GF-D8 (cell line): Measurements from ENCODE around the gene MARK4.

Source experiments
- DNase-seq: peaks from one replicate; lab custom pipeline; 2025; lab: John Stamatoyannopoulos, UW

Gene MARK4

GRCh38 chr19:45340232-45340898 is 89.3 kb downstream of the MARK4 start, which contains the start of gene KLC3:
Gene KLC3, plus strand, starts transcription at chr19:45340750. Its CDS starts 4,792 bp downstream, at chr19:45345542.
- no peak for DNase-seq

DNA sequence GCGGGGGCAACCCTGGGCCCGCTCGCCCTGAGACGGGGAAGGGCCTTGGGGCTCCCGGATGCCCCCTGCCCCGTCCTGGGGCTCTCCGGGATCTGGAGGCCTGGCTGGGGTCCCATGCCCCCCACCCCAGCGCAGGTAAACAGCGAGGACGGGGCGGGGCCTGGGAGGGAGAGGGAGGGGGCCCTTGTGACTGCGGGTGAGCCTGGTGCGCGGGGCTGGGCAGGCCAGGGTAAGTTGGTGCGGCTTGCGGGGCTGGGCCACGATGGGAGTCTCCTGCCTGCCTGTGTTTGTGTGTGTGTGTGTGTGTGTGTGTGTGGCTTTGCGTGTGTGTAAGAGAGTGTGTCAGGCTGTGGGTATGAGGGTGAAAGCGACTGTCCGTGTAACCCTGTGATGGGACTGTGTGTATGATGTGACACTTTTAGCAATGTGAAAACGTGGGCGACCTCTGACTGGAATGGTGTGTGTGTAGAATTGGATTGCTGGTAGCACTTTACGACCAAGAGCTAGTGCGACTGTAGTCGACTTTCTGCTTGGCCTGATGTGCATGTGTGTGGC is 89.9 kb downstream of the MARK4 start:
- no peak for DNase-seq

DNA sequence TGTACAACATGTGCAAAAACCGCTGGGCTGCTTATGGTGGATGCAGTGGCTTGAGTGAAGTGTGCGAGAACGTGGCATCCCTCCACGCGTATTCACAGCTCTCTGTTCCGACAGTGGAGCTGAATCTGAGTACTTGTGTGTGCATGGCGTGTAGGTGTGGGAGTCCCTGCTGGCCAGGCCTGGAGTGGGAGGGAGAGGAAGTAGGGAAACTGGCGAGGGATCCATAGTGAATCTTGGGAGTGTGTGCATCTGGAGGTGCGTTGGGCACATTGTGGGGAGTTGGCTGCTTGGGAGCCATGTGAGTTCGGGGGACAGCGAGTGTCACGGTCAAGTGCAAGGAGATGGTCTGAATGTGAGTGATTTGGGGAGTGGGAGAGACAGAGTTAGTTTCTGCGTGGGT is 91.8 kb downstream of the MARK4 start:
- no peak for DNase-seq

- no peak for DNase-seq
Measured at GRCh38 chr19:45344621-45345505, 93.8 kb downstream of the MARK4 start.

GRCh38 chr19:45345506-45345860 is 94.4 kb downstream of the MARK4 start:
- DNase-seq = no peak

DNA sequence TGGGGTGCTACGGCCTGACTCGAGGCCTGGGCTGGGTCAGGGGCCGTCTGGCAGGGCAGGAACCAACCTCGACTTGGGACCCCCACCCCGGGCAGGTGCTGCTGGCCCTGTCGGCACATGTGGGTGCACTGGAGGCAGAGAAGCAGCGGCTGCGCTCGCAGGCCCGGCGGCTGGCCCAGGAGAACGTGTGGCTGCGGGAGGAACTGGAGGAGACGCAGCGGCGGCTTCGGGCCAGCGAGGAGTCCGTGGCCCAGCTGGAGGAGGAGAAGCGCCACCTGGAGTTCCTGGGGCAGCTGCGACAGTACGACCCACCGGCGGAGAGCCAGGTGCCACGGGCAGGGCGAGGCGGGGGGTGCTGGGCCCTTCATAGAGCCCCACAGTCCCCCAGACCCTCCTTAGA is 95.4 kb downstream of the MARK4 start:
- no peak for DNase-seq

DNA sequence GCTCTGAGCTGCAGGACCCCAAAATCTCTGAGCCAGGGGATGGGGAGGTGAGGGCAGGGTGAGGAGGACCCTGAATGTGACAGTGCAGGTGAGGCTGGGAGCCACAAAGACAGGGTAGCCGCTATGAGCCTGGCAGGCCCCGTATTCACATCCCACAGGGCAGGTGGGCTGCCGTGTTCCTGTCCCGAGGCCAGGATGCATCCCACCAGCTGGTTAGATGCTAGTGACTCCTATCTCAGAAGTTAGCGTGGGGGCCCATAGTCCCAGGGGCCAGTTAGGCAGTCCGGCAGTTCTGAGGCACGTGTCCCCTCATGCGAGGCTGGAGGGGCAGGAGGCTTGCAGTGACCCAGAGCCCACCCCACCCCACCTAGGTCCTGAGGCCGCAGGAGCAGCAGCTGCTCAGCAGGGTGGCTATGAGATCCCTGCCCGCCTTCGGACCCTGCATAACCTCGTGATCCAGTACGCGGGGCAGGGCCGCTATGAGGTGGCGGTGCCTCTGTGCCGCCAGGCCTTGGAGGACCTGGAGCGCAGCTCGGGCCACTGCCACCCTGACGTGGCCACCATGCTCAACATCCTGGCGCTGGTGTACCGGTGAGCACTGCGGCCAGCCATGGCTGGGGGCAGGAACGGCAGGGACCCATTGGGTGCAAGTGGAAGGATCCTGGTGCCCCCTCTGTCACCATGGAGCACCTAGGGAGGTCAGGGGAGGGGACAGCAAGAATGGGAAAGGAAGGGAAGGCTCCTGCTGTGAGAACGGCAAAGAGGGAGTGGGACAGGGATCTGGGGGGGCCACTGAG is 96.7 kb downstream of the MARK4 start:
- no peak for DNase-seq

DNA sequence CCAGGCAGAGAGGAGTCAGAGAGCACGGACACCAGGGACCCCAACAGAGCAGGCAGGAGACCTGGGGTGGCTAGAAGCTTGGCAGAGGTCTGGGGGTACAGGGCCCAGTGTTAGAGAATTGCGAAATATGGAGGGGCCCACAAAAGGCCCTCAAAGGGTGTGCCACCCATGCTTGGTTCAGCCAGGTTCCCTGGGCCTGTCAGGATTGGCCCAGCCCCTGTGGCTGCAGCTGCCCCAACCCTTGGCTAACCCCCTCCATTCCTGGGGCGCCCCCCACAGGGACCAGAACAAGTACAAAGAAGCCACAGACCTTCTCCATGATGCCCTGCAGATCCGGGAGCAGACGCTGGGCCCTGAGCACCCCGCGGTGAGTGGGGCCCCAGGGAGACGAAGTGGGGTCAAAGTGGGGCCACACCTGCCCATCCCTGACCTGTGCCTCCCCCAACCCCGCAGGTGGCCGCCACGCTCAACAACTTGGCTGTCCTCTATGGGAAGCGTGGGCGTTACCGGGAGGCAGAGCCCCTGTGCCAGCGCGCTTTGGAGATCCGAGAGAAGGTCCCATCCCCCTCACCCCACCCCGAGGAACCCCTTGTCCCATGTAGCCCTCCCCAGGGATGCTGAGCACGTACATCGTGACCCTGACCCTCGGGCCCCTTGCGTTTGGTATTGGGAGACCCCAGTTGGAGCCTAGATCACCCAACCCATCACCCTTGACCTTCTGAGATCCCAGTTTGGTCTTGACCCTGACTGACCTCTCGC is 97.5 kb downstream of the MARK4 start:
- DNase-seq = no peak

GRCh38 chr19:45349126-45349415 is 98.0 kb downstream of the MARK4 start:
- no peak for DNase-seq

DNA sequence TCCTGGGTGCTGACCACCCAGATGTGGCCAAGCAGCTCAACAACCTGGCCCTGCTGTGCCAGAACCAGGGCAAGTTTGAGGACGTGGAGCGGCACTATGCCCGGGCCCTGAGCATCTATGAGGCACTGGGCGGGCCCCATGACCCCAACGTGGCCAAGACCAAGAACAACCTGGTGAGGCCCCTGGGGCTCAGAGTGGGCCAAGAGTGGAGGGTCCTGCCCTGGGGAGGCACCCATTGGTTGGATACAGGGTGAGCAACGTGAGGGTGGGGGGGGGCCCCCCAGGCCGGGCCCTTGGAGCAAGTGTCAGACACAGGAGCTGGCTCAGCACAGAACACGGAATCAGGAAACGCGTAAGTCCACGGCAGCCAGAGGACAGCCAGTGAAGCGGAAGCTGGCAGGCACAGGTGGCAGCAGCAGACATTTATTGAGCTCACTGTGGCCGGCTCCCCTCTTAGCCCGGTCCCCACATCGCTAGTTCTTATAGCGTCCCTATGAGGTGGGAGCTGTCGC is 98.4 kb downstream of the MARK4 start:
- DNase-seq = no peak

GRCh38 chr19:45350477-45351058 is 99.5 kb downstream of the MARK4 start:
- DNase-seq = no peak

DNA sequence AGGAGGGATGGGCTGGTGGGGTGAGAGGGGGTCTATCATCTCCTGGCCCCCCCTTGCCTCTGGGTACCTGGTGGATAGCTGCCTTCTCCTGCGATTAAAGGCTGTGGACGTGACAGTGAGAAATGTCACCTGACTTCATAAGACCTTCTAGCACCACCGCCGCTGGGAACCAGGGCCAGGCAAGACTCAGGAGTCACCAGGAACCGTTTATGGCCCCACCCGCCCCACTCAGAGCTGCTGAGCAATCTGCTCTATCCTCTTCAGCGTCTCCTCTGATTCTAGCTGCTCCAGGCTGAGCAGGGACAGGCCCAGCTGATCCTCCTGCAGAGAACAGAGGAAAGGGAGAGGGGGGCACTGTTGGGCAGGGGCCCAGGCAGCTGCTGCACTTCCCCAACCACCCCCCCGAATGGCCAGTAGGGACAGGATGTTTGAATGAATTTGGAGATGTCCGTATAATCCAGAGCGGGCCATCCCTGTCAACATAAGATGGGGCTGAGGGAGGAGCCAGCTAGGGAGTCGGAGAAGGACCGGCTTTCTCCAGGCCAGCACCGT is 100.4 kb downstream of the MARK4 start:
- no peak for DNase-seq

DNA sequence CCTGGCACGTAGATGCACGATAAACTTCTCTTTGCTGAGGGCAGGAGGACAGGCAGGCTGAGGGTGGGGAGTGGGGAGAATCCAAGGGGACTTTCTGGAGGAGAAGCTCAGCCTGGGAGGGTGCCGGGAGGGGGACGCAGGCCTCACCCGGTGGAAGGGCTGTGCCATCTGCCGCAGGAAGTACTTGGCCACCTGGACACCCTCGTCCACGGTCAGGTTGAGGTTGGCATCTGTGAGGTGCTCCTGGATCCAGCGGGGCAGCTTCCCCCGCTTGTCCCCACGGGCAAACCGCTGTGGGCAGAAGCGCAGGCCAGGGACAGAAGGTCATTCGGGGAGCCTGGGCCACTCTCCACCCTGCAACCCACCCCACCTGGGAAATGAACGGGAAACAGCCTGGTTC is 101.0 kb downstream of the MARK4 start:
- no peak for DNase-seq

- no peak for DNase-seq
Measured at GRCh38 chr19:45352471-45352870, 101.4 kb downstream of the MARK4 start.

DNA sequence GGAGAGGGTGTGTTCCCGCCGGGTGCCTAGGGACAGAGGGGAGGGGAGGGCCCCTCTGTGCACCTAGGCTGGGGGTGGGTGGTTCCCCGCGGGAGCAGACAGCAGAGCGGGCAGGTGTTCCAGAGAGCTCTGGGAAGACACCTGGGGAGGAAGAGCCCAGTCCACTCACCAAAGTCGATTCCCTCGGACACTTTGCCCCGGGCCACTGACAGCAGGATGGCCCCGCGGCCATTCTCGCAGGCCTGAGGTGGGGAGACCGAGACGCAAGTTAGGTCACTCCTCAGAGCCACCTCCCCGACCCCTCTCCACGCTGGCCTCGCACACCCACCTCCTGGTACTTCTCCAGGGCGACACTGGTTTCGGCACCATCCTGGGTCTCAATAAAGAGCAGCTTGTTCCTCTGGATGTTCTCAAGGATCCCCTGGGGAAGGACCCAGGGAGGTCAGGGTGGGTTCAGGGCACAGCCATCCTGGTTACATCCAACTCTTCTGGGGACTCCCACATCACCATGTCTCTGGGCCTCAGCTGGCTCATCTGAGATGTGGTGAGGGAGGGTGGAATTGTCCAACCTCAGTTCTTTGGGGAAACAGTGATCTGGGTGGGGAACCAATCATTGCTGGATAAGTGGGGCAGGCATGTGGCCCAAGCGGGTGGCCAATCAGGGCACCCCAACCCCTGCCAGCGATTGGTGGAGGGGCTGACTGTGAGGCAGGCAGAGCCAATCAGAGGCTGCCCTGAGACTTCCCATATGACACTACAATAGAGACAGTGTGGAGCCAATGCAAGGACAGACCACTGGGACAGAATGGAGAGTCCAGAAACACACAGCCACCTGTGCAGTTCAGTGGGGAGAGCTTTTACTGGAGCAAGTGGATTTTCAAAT is 102.1 kb downstream of the MARK4 start:
- DNase-seq = no peak

GRCh38 chr19:45354241-45354842 is 103.3 kb downstream of the MARK4 start:
- DNase-seq = no peak
